PC-9 (cell line): ENCODE data around the gene ADAMTS16.

Experiments
- EZH2 ChIP-seq: fragments of 200-600 bp; sonication (generic); IDR thresholded peaks from 2 replicates; pipeline ENCODE4 v1.8.0; 2017; ENCODE audit warnings: antibody characterized with exemption, low read depth
- TF ChIP-seq, protein P1 (sequence below): fragments of 200-600 bp; sonication (generic); conservative IDR thresholded peaks from 2 replicates; pipeline ENCODE4 v1.6.1; 2017; ENCODE audit warnings: mixed run types, antibody characterized with exemption, mild to moderate bottlenecking, moderate library complexity

DNA sequence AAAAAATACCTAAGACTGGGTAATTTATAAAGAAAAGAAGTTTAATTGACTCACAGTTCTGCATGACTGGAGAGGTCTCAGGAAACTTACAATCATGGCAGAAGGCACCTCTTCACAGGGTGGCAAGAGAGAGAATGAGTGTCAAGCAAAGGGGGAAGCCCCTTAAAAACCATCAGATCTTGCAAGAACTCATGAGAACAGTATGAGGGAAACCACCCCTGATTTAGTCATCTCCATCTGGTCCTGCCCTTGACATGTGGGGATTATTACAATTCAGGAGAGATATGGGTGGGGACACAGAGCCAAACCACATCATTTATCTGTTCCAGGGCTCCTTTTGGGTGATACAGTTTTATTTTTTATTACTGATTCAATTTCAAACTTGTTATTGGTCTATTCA, 23.2 kb upstream of the ADAMTS16 start:
- TF ChIP-seq, protein P1, sequence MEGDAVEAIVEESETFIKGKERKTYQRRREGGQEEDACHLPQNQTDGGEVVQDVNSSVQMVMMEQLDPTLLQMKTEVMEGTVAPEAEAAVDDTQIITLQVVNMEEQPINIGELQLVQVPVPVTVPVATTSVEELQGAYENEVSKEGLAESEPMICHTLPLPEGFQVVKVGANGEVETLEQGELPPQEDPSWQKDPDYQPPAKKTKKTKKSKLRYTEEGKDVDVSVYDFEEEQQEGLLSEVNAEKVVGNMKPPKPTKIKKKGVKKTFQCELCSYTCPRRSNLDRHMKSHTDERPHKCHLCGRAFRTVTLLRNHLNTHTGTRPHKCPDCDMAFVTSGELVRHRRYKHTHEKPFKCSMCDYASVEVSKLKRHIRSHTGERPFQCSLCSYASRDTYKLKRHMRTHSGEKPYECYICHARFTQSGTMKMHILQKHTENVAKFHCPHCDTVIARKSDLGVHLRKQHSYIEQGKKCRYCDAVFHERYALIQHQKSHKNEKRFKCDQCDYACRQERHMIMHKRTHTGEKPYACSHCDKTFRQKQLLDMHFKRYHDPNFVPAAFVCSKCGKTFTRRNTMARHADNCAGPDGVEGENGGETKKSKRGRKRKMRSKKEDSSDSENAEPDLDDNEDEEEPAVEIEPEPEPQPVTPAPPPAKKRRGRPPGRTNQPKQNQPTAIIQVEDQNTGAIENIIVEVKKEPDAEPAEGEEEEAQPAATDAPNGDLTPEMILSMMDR, result no peak
- no peak for TF ChIP-seq EZH2
